SU-DHL-6 (cell line): ENCODE results near the gene EZH2.

Source experiments
- H2AFZ ChIP-seq: fragments of 200-600 bp; sonication (generic); 2 replicates; pipeline ENCODE4 v1.6.1; 2014; ENCODE audit warnings: low read depth, mild to moderate bottlenecking, moderate library complexity, mixed read lengths, antibody characterized with exemption, low read length; ENCODE audit not compliant: severe bottlenecking
- H3F3A ChIP-seq: fragments of 200-600 bp; shearing (Covaris generic); 2 replicates; pipeline ENCODE4 v1.6.0; 2016; ENCODE audit warnings: antibody characterized with exemption, mild to moderate bottlenecking; ENCODE audit not compliant: insufficient read depth
- H3K27ac ChIP-seq: fragments of 200-600 bp; sonication (generic); 2 replicates; pipeline ENCODE4 v1.5.1; 2016; ENCODE audit warnings: low read depth, mild to moderate bottlenecking, low read length, moderate library complexity, mixed read lengths
- H3K27me3 ChIP-seq: fragments of 200-600 bp; sonication (generic), shearing (Covaris generic); 2 replicates; pipeline ENCODE4 v1.6.0; 2014; ENCODE audit warnings: mild to moderate bottlenecking, low read length
- H3K36me3 ChIP-seq: fragments of 200-600 bp; sonication (generic); 2 replicates; pipeline ENCODE4 v1.6.1; 2014; ENCODE audit warnings: mild to moderate bottlenecking, low read length, mixed read lengths
- H3K4me2 ChIP-seq: fragments of 300-600, 200-600 bp; shearing (Covaris generic), sonication (generic); 2 replicates; pipeline ENCODE4 v1.6.0; 2014; ENCODE audit warnings: low read length, low read depth, mild to moderate bottlenecking; ENCODE audit not compliant: poor library complexity, severe bottlenecking
- H3K4me3 ChIP-seq: fragments of 200-600 bp; sonication (generic); 2 replicates; pipeline ENCODE4 v1.5.1; 2014; ENCODE audit warnings: antibody characterized with exemption, low read length, mild to moderate bottlenecking, mixed read lengths; ENCODE audit not compliant: insufficient read depth, poor library complexity, severe bottlenecking
- H3K79me2 ChIP-seq: fragments of 200-600 bp; sonication (generic); 2 replicates; pipeline ENCODE4 v1.6.1; 2014; ENCODE audit warnings: mild to moderate bottlenecking, low read length, moderate library complexity; ENCODE audit not compliant: insufficient read depth
- H3K9ac ChIP-seq: fragments of 200-600 bp; sonication (generic); 2 replicates; pipeline ENCODE4 v1.7.0; 2014; ENCODE audit warnings: mild to moderate bottlenecking, low read length
- H3K9me2 ChIP-seq: fragments of 200-600 bp; sonication (generic); replicated peaks from 2 replicates; pipeline ENCODE4 v1.6.1; 2014; ENCODE audit warnings: low read length; ENCODE audit not compliant: insufficient read depth
- H3K9me3 ChIP-seq: fragments of 200-600 bp; sonication (generic); 2 replicates; pipeline ENCODE4 v1.6.1; 2014; ENCODE audit warnings: low read length, mixed read lengths; ENCODE audit not compliant: insufficient read depth
- H4K20me1 ChIP-seq: fragments of 200-600 bp; sonication (generic); 2 replicates; pipeline ENCODE4 v1.6.1; 2014; ENCODE audit warnings: low read depth, mild to moderate bottlenecking, antibody characterized with exemption, low read length, moderate library complexity, mixed read lengths
- EZH2phosphoT487 ChIP-seq: fragments of 200-600 bp; sonication (generic), shearing (Covaris generic); conservative IDR thresholded peaks from 2 replicates; pipeline ENCODE4 v1.6.1; 2018; ENCODE audit warnings: mild to moderate bottlenecking, antibody characterized with exemption, low read length, moderate library complexity, mixed read lengths
- TF ChIP-seq, protein P1 (sequence below): fragments of 200-600 bp; sonication (generic); IDR thresholded peaks from one replicate; pipeline ENCODE4 v1.5.1; 2017; ENCODE audit warnings: antibody characterized with exemption, mild to moderate bottlenecking, low read length, moderate library complexity; ENCODE audit not compliant: insufficient read depth, poor library complexity, severe bottlenecking

EZH2 gene

DNA sequence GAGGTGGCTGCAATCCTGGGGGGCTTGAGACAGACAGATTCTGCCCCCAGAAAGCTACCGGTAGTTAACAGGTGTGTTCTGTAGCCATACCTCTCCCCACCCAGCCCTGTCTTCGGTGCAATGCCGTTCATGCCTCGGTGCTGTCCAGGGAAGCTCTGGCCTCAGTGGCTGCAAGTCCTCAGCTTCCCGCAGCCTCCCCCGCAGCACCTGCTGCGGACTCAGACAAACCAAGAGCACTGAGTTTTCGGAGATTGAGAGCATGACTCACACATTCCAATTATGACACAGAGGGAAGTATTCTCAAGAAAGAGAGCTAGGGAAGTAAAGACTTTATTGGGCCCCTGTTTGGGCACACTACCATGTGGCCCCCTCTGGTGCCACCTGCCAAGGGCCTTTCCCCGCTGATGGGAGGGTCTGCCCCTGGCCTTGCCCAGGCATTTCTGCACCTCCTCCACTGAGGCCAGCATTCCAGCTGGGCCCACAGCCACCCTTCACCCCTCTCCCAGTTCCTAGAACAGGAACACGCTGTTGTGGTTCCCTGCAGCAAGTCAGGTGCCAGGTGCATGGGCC is 30.2 kb upstream of the EZH2 start:
- no peaks in the 10 kb centered on the region for H3K9me3 ChIP-seq
- no peaks in the 10 kb centered on the region for H3K36me3 ChIP-seq
- H3F3A ChIP-seq = no peaks in the 10 kb centered on the region
- no peaks in the 10 kb centered on the region for H3K27me3 ChIP-seq
- no peak overlapping the region for H3K27ac ChIP-seq
- H2AFZ ChIP-seq = no peak overlapping the region
- H3K9ac ChIP-seq = no peak overlapping the region
- H3K4me2 ChIP-seq = no peak overlapping the region
- no peaks in the 10 kb centered on the region for H3K9me2 ChIP-seq
- no peaks in the 10 kb centered on the region for H4K20me1 ChIP-seq
- TF ChIP-seq EZH2phosphoT487 = no peak
- TF ChIP-seq, protein P1, sequence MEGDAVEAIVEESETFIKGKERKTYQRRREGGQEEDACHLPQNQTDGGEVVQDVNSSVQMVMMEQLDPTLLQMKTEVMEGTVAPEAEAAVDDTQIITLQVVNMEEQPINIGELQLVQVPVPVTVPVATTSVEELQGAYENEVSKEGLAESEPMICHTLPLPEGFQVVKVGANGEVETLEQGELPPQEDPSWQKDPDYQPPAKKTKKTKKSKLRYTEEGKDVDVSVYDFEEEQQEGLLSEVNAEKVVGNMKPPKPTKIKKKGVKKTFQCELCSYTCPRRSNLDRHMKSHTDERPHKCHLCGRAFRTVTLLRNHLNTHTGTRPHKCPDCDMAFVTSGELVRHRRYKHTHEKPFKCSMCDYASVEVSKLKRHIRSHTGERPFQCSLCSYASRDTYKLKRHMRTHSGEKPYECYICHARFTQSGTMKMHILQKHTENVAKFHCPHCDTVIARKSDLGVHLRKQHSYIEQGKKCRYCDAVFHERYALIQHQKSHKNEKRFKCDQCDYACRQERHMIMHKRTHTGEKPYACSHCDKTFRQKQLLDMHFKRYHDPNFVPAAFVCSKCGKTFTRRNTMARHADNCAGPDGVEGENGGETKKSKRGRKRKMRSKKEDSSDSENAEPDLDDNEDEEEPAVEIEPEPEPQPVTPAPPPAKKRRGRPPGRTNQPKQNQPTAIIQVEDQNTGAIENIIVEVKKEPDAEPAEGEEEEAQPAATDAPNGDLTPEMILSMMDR = no peak
- no peaks in the 10 kb centered on the region for H3K79me2 ChIP-seq
- H3K4me3 ChIP-seq = no peak overlapping the region

DNA sequence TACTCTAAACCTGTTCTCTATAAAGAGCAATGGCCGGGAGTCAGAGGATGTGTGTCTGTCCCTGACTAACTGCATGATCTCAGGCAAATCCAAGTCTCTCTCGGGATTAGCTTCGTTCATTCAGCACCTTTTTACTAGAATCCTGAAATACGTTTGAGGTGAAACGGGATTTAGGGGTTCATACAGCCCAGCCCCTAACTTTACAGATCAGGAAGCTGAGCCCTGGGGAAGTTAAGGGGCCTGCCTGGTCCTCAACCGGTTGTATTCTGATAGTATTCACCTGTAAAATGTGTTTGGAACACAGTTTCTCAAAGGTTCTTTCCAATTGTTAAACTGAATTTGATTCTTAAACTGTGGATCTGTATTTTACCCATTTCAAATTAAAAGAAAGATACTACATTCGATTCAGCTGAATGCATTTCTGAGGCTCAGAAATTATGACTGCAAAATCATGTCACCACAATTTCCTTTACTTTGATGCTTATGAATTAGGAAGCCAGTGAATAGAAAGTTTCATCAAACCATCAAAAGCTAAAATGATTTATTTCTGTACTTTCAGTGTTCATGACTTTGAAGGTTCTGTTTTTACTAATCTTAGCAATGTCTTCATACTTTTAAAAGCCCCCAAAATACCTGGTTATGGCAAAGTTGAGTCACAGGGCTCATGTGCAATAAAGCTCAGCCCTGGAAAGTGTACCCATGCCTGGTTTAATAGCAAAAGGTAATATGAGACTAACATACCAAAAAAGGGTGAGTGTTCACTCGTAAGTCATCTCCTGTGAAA is 28.9 kb upstream of the EZH2 start:
- H4K20me1 ChIP-seq = no peaks in the 10 kb centered on the region
- no peaks in the 10 kb centered on the region for H3F3A ChIP-seq
- H2AFZ ChIP-seq = no peak overlapping the region
- H3K9me3 ChIP-seq = no peaks in the 10 kb centered on the region
- no peak overlapping the region for H3K4me3 ChIP-seq
- no peaks in the 10 kb centered on the region for H3K79me2 ChIP-seq
- H3K9me2 ChIP-seq = no peaks in the 10 kb centered on the region
- no peak overlapping the region for H3K9ac ChIP-seq
- TF ChIP-seq EZH2phosphoT487 = no peak
- TF ChIP-seq, protein P1 = no peak
- H3K27ac ChIP-seq = no peak overlapping the region
- no peaks in the 10 kb centered on the region for H3K27me3 ChIP-seq
- no peak overlapping the region for H3K4me2 ChIP-seq
- no peaks in the 10 kb centered on the region for H3K36me3 ChIP-seq

DNA sequence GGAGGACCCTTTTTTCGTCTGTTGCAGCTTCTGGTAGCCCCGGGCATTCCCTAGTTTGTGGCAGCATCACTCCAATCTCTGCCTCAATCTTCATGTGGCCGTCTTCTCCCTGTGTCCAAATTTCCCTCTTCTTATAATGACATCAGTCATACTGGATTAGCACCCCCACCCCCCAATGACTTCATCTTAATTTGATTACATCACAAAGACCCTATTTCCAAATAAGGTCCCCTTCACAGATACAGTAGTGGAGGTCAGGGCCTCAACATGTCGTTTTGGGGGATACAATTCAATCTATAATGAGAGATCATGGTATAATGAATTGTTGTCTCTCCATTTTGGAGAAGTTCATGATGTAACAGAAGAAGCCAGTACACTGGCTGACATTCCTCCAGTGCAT is 28.1 kb upstream of the EZH2 start:
- Histone ChIP-seq H3F3A (no peaks in the 10 kb centered on the region), H3K36me3 (no peaks in the 10 kb centered on the region), H3K79me2 (no peaks in the 10 kb centered on the region), H3K4me2 (no peak overlapping the region), H3K9ac (no peak overlapping the region), H3K9me3 (no peaks in the 10 kb centered on the region), H3K27ac (no peak overlapping the region), H4K20me1 (no peaks in the 10 kb centered on the region), H3K4me3 (no peak overlapping the region), H3K9me2 (no peaks in the 10 kb centered on the region), H3K27me3 (no peaks in the 10 kb centered on the region), H2AFZ (no peak overlapping the region)
- no peak for TF ChIP-seq EZH2phosphoT487
- TF ChIP-seq, protein P1 = no peak
